SK-N-SH (cell line): ENCODE data around the gene CELSR3. TPM values are rescaled to one million over a fixed set of nuclear protein-coding genes. Genes with fewer than 3 reads are reported as not detected.

Experiments
- CTCF ChIA-PET: fragments of 300-600, 350-600 bp; formaldehyde crosslinking; extraction: SDS; loops from one replicate; lab custom pipeline; 2021; lab: Yijun Ruan, JAX
- POLR2A ChIA-PET: fragments of 350-600 bp; sonication (Branson Sonifier 250); formaldehyde crosslinking; extraction: SDS; loops from one replicate; lab custom pipeline; 2020; ENCODE audit warnings: antibody characterized with exemption, inconsistent platforms; lab: Yijun Ruan, JAX
- DNase-seq: peaks from one replicate; pipeline ENCODE4 v3.0.0; 2012
- H2AFZ ChIP-seq: fragments of 200-600 bp; sonication (generic); 2 replicates; pipeline ENCODE4 v1.8.1; 2016; ENCODE audit warnings: antibody characterized with exemption, mild to moderate bottlenecking, low read depth
- H3F3A ChIP-seq: fragments of 200-600 bp; sonication (generic); replicated peaks from 2 replicates; pipeline ENCODE3; 2016; ENCODE audit warnings: antibody characterized with exemption, mild to moderate bottlenecking; ENCODE audit not compliant: insufficient read depth
- H3K27ac ChIP-seq, 2 experiments: fragments of 200-500 bp in 1 of 2; fragments of 200-600 bp in 1 of 2; sonication (Bioruptor generic) in 1 of 2; sonication (generic), shearing (Covaris generic) in 1 of 2; 2 replicates each; pipeline versions ENCODE4 v1.5.1 to v1.6.1; 2014 to 2016; ENCODE audit warnings: low read depth in 2 of 2, inconsistent platforms in 1 of 2, low read length in 1 of 2, mild to moderate bottlenecking in 1 of 2, mixed read lengths in 1 of 2
- H3K27me3 ChIP-seq: fragments of 200-600 bp; sonication (generic), shearing (Covaris generic); 2 replicates; pipeline ENCODE4 v1.6.1; 2016; ENCODE audit warnings: mixed run types; ENCODE audit not compliant: insufficient read depth
- H3K36me3 ChIP-seq, 2 experiments: fragments of 200-500 bp in 1 of 2; fragments of 200-600 bp in 1 of 2; sonication (Bioruptor generic) in 1 of 2; sonication (generic) in 1 of 2; replicated peaks in 1 of 2; 2 replicates each; pipeline versions ENCODE3 to v1.5.1; 2014 to 2016; ENCODE audit warnings: low read length in 1 of 2, mild to moderate bottlenecking in 1 of 2; ENCODE audit not compliant: insufficient read depth in 2 of 2, control insufficient read depth in 1 of 2
- H3K4me1 ChIP-seq, 2 experiments: fragments of 200-500 bp in 1 of 2; fragments of 200-600 bp in 1 of 2; sonication (Bioruptor generic) in 1 of 2; sonication (generic), shearing (Covaris generic) in 1 of 2; 2 replicates each; pipeline versions ENCODE4 v1.5.1 to v1.6.1; 2014 to 2016; ENCODE audit warnings: low read depth in 1 of 2, low read length in 1 of 2, mixed run types in 1 of 2; ENCODE audit not compliant: insufficient read depth in 2 of 2, control insufficient read depth in 1 of 2
- H3K4me2 ChIP-seq: fragments of 200-600 bp; sonication (generic), shearing (Covaris generic); 2 replicates; pipeline ENCODE4 v1.6.1; 2017; ENCODE audit warnings: mixed run types
- H3K4me3 ChIP-seq, 2 experiments: fragments of 200-500 bp in 1 of 2; fragments of 200-600 bp in 1 of 2; sonication (Bioruptor generic) in 1 of 2; sonication (generic), shearing (Covaris generic) in 1 of 2; 2 replicates each; pipeline versions ENCODE4 v1.5.1 to v1.8.1; 2014 to 2016; ENCODE audit warnings: low read depth in 2 of 2, inconsistent platforms in 1 of 2, low read length in 1 of 2, mild to moderate bottlenecking in 1 of 2, mixed read lengths in 1 of 2, moderate library complexity in 1 of 2
- H3K79me2 ChIP-seq: fragments of 200-600 bp; sonication (generic); 2 replicates; pipeline ENCODE4 v1.8.1; 2017; ENCODE audit warnings: mild to moderate bottlenecking; ENCODE audit not compliant: insufficient read depth
- H3K9ac ChIP-seq: fragments of 200-600 bp; sonication (generic); 2 replicates; pipeline ENCODE4 v1.6.1; 2017; ENCODE audit warnings: mixed run types
- H3K9me2 ChIP-seq: fragments of 200-600 bp; sonication (generic); 2 replicates; pipeline ENCODE4 v1.6.1; 2017; ENCODE audit warnings: mixed run types
- H3K9me3 ChIP-seq: fragments of 200-600 bp; sonication (generic); 2 replicates; pipeline ENCODE4 v1.6.1; 2017; ENCODE audit warnings: mixed run types, mild to moderate bottlenecking, moderate library complexity
- H4K20me1 ChIP-seq: fragments of 200-600 bp; sonication (generic); 2 replicates; pipeline ENCODE4 v1.6.1; 2017; ENCODE audit warnings: mild to moderate bottlenecking, mixed run types; ENCODE audit not compliant: insufficient read depth
- CHD2 ChIP-seq: fragments of 150-350 bp; IDR thresholded peaks from 2 replicates; pipeline ENCODE4 v1.6.1; 2018; ENCODE audit warnings: low read length; ENCODE audit not compliant: partially characterized antibody
- FOXJ3 ChIP-seq: sonication (generic); formaldehyde crosslinking; IDR thresholded peaks from 2 replicates; pipeline ENCODE4 v1.5.1; 2020; ENCODE audit warnings: mild to moderate bottlenecking, missing genetic modification reagents
- GABPA ChIP-seq: IDR thresholded peaks from 2 replicates; pipeline ENCODE4 v1.4.0; 2012; ENCODE audit warnings: low read depth, mild to moderate bottlenecking
- IRF3 ChIP-seq: fragments of 150-350 bp; IDR thresholded peaks from 2 replicates; pipeline ENCODE4 v1.6.1; 2016; ENCODE audit warnings: mild to moderate bottlenecking, low read depth, low read length
- NFIC ChIP-seq: IDR thresholded peaks from 2 replicates; pipeline ENCODE4 v1.4.0; 2012; ENCODE audit warnings: borderline replicate concordance
- NRF1 ChIP-seq: IDR thresholded peaks from 2 replicates; pipeline ENCODE4 v1.6.1; 2012; ENCODE audit warnings: low read depth, mild to moderate bottlenecking, low read length
- PBX3 ChIP-seq: IDR thresholded peaks from 2 replicates; pipeline ENCODE4; 2012
- POLR2AphosphoS5 ChIP-seq: IDR thresholded peaks from 2 replicates; pipeline ENCODE4 v1.6.1; 2012; ENCODE audit warnings: low read depth, low read length
- RFX5 ChIP-seq: IDR thresholded peaks from 2 replicates; pipeline ENCODE4 v1.6.1; 2012; ENCODE audit warnings: mild to moderate bottlenecking, improper control_type of control experiment, low read length
- RXRA ChIP-seq: IDR thresholded peaks from 2 replicates; pipeline ENCODE4 v1.4.0; 2012; ENCODE audit warnings: low read depth, mild to moderate bottlenecking, borderline replicate concordance
- SIN3A ChIP-seq: IDR thresholded peaks from 2 replicates; pipeline ENCODE4 v1.6.1; 2012; ENCODE audit warnings: low read depth, mild to moderate bottlenecking, low read length, moderate library complexity, borderline replicate concordance
- TAF1 ChIP-seq: IDR thresholded peaks from 2 replicates; pipeline ENCODE4 v1.6.1; 2012; ENCODE audit warnings: low read depth, mild to moderate bottlenecking, low read length, moderate library complexity, borderline replicate concordance
- TEAD4 ChIP-seq: IDR thresholded peaks from 2 replicates; pipeline ENCODE4 v1.4.0; 2012; ENCODE audit warnings: mild to moderate bottlenecking, borderline replicate concordance; ENCODE audit not compliant: insufficient read depth
- polyA plus RNA-seq, 3 experiments: library from polyadenylated mRNA; depleted of rRNA; stranded (reverse); fragments of >200 nt; gene quantifications; 2 replicates each; pipeline ENCODE4 v1.2.3, GENCODE V29; 2012
- TF ChIP-seq, protein P1 (sequence below): IDR thresholded peaks from 2 replicates; pipeline ENCODE4 v1.4.0; 2012; ENCODE audit warnings: low read depth, borderline replicate concordance

Gene CELSR3
- polyA plus RNA-seq, 1 of the 3 experiments (the other 2 are of a cell fraction) = 11.7 TPM

DNA sequence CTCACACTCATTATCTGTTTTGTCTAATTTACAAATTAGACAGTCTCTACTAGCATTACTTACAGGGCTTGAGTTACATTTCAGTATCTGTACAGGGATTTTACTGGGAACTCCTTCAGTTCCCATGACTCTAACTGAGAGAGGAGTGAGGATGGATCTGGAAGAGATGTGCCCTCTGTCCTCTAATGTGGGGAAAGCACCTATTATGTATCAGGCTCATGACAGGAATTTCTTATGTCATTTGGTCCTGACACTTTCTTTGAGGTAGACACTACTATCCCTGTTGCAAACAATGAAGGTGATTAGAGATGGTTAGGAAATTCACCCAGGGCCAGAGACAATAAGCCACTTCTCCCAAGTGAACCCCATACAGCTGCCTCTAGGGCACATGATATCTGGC lies 33.9 kb upstream of the CELSR3 start:
- Histone ChIP-seq H3K27ac (peak overlapping the region in 1 of 2 experiments; percentile 33; a peak in 1 of 4 replicates), H3K4me2 (no peak overlapping the region)

More for the DNA sequence above, 33.9 kb upstream of the CELSR3 start:
- CTCF ChIA-PET = interaction anchor here (1.0 to 3.4 kb wide), 4 partner anchors 9 to 43 kb away, joined by 3 to 14 read pairs (median 6); partner anchors contain the start of gene NCKIPSD
- no peak overlapping the region for H3K4me3 ChIP-seq
- H3K79me2 ChIP-seq = peaks cover 96% of the 10 kb centered on the region
- no peaks in the 10 kb centered on the region for H3K27me3 ChIP-seq
- TF ChIP-seq FOXJ3 = no peak
- TF ChIP-seq SIN3A = no peak
- no peak for TF ChIP-seq CHD2
- no peak for TF ChIP-seq TEAD4
- no peak for TF ChIP-seq GABPA
- TF ChIP-seq RFX5 = no peak
- TF ChIP-seq TAF1 = no peak
- no peak for TF ChIP-seq IRF3
- no peak for TF ChIP-seq RXRA
- no peak for TF ChIP-seq PBX3
- TF ChIP-seq NRF1 = no peak
- no peak for TF ChIP-seq NFIC
- no peak for TF ChIP-seq POLR2AphosphoS5
- TF ChIP-seq, protein P1, sequence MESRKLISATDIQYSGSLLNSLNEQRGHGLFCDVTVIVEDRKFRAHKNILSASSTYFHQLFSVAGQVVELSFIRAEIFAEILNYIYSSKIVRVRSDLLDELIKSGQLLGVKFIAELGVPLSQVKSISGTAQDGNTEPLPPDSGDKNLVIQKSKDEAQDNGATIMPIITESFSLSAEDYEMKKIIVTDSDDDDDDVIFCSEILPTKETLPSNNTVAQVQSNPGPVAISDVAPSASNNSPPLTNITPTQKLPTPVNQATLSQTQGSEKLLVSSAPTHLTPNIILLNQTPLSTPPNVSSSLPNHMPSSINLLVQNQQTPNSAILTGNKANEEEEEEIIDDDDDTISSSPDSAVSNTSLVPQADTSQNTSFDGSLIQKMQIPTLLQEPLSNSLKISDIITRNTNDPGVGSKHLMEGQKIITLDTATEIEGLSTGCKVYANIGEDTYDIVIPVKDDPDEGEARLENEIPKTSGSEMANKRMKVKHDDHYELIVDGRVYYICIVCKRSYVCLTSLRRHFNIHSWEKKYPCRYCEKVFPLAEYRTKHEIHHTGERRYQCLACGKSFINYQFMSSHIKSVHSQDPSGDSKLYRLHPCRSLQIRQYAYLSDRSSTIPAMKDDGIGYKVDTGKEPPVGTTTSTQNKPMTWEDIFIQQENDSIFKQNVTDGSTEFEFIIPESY = no peak
- H2AFZ ChIP-seq = no peak overlapping the region
- no peaks in the 10 kb centered on the region for H3K9me3 ChIP-seq
- POLR2A ChIA-PET = interaction anchor here (1.0 kb wide), 1 partner anchor 20 kb away, joined by 3 read pairs; the partner anchor contains the start of gene IP6K2
- H3K9ac ChIP-seq = no peak overlapping the region
- H3K9me2 ChIP-seq = no peaks in the 10 kb centered on the region
- H3K4me1 ChIP-seq = peaks cover 21 to 26% of the 10 kb centered on the region in 2 experiments; a peak in 3 of 4 replicates
- peaks cover 52% of the 10 kb centered on the region for H3F3A ChIP-seq
- peaks cover 97% of the 10 kb centered on the region for H4K20me1 ChIP-seq
- DNase-seq = no peak
- H3K36me3 ChIP-seq = peaks cover 60 to 62% of the 10 kb centered on the region in 2 experiments
